ENCODE data around the gene ZNF385C.
"Not testable (repeated sequence)": the region's sequence is repeated elsewhere in the genome, so short reads cannot be mapped to it uniquely, and the experiment has no call there.

ZNF385C gene

DNA sequence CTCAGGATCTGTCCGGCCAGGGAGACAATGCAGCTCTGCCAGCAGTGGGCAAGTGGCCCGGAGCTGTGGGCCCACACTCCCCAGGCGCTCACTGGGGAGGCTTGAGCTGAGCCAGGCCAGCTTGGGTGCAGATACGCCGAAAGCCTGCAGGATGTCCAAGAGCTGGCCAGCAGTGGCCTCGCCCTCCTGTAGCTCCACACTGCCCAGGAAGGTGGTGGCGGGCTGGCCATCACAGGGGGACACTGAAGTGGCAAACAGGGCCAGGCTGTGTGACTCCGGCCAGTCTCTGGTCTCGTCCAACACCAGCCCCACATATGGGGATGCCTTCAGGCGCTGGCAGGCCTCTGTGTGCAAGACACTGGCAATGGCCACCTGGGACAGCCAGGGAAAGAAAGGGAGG lies 57.5 kb downstream of the ZNF385C start:
- Mint-ChIP-seq H3K27ac (no peak overlapping the region), H3K27me3 (peaks cover 15% of the 10 kb centered on the region), H3K4me1 (ENCODE audit: low read depth) (no peaks in the 10 kb centered on the region), H3K9me3 (no peaks in the 10 kb centered on the region), H3K4me3 (no peak overlapping the region), H3K36me3 (ENCODE audit: low read depth) (no peaks in the 10 kb centered on the region)
- DNase-seq: no peak

DNA sequence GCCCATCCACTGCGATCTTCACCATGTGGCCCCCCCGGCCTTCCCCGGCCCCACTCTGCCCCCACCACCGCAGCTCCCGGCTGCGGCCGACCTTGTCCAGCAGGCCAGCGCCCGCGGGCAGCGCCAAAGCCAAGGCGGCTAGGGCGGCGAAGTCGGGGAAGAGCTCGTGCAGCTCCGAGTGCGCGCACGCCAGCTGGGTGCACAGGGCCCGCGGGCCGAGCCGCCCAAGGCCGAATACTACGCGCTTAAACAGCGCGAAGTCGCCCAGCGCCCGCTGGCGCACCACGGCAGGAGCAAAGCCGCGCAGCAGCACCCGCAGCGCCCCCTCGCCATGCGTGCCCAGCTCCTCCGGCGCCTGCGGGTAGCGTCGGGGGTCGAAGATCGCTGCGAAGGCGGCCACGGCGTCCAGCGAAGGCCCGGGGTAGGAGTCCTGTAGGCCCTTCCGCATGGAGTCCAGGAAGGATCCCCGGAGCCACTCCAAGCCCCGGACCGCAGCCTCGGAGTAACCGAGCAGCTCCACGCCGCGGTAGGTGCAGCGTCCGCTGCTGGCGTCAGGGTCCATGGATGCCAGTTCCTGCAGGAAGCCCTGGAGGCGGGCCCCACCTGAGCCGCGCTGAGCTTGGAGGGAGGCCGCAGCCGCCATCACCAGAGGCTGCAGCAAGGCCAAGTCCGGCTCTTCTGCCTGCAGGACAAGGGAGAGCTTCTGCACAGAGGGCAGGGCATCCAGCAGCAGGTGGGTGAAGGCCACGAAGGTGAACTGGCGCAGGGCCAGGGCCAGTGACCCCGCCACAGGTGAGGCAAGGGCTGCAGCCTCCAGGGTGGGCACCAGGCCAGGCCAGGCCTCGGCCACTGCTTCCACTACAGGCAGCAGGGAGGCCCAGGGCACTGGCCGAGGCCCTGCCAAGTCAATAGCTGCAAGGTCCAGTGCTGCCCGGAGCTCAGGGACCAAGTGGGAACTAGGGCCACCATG lies 58.2 kb downstream of the ZNF385C start:
- no peaks in the 10 kb centered on the region for H3K9me3 Mint-ChIP-seq
- DNase-seq: no peak

DNA sequence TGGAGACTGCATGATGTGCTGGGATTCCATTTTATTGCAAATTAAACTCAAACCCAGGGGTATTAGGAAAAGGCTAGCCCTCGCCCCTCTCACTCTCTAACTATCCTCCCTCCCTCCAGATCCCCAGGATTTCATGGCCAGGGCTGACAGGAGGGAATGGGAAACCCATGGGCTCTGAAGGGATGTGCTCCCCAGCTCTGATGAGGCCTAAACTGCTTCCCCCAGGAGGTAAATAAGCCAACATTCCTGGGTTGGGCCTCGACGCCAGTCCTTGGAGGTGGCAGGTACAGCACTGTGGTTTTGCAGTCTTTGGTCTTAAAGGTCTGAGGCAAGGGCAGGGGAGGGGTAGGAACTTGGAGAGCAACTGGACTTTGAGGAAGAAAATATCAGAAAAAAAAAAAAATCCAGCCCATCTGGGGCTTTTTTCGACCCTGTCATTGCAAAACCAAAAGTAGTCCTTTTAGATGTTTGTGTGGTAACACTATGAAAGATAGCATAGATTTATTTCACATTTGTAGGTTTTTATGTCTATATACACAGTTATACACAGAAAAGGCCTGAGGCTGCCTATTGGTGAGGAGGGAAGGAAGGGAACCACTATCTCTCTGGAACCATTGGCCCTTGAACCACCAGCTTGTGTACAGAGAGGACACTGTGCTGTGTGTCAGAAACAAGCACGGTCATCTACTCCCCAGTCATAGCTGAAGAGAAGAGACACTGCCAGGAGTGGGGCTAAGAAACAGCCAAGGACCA lies 59.9 kb downstream of the ZNF385C start:
- no peak for DNase-seq
- Mint-ChIP-seq H3K4me1 (ENCODE audit: low read depth) (peaks cover 7% of the 10 kb centered on the region), H3K27me3 (peaks cover 15% of the 10 kb centered on the region), H3K27ac (no peak overlapping the region), H3K9me3 (no peaks in the 10 kb centered on the region), H3K36me3 (ENCODE audit: low read depth) (no peaks in the 10 kb centered on the region), H3K4me3 (no peak overlapping the region)

More for the DNA sequence above, 58.2 kb downstream of the ZNF385C start:
- no peak overlapping the region for H3K4me3 Mint-ChIP-seq
- peaks cover 15% of the 10 kb centered on the region for H3K27me3 Mint-ChIP-seq
- H3K36me3 Mint-ChIP-seq (ENCODE audit: low read depth): no peaks in the 10 kb centered on the region
- no peaks in the 10 kb centered on the region for H3K4me1 Mint-ChIP-seq (ENCODE audit: low read depth)
- H3K27ac Mint-ChIP-seq: no peak overlapping the region

DNA sequence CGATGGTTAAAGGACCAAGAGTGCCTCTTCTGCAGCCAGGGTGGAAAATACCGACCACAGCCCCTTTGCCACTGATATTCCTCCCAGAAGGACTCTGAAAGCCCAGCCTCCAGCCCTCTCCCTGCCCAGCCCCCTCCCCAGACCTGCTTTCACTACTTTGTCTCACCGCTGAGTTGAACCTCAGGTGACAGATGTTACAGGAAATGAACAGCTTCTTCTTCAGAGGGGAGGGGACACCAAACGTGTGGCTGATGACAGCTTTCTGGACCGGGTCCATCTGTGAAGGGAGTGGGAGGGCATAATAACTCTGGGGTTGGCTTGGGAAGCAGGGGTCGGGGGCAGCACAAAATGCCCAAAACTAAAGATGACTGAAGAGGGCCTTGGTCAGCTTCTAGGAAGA lies 64.2 kb downstream of the ZNF385C start:
- H3K27ac Mint-ChIP-seq: no peak overlapping the region
- no peaks in the 10 kb centered on the region for H3K9me3 Mint-ChIP-seq
- H3K4me1 Mint-ChIP-seq (ENCODE audit: low read depth): peaks cover 7% of the 10 kb centered on the region
- H3K4me3 Mint-ChIP-seq: no peak overlapping the region
- no peaks in the 10 kb centered on the region for H3K36me3 Mint-ChIP-seq (ENCODE audit: low read depth)
- H3K27me3 Mint-ChIP-seq: peaks cover 10% of the 10 kb centered on the region
- DNase-seq: no peak

DNA sequence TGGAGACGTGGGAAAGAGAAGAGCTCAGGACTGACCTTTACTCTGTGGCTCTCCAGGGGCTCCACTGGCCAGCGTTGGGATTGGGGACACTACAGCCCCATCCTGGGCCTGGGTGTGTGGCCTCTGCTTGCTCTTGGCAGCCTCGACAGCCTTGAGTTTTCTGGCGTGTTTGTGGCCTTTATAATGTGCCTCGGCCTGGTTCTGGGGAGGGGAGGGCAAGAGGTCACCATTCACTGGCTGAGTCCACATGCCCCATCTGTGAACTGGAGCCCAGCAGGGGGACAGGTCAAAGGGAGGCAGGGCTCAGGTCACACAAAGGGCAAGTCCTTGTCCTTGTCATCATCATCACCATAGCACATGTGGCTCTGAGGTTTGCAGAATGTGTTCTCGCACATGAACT lies 66.7 kb downstream of the ZNF385C start:
- DNase-seq: no peak
- Mint-ChIP-seq H3K27ac (no peak overlapping the region), H3K27me3 (no peaks in the 10 kb centered on the region), H3K9me3 (no peaks in the 10 kb centered on the region), H3K4me3 (no peak overlapping the region), H3K36me3 (ENCODE audit: low read depth) (no peaks in the 10 kb centered on the region), H3K4me1 (ENCODE audit: low read depth) (peaks cover 7% of the 10 kb centered on the region)

DNA sequence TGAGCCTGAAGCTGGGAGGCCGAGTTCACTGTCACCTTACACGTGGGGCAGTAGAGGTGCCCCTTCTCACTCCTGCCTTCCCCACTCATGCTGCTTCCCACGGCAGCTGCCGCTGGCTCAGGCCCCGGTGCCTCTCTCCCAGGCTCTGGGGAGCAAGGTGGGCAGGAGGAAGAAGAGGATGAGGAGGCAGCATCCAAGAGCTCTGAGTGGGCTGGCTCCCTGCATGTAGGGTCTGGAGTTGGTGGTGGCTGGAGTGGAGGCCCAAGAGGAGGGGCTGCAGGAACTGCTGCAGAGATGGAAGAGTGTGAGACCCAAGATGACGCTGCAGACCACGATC lies 69.5 kb downstream of the ZNF385C start:
- H3K27ac Mint-ChIP-seq: no peak overlapping the region
- peaks cover 13% of the 10 kb centered on the region for H3K4me1 Mint-ChIP-seq (ENCODE audit: low read depth)
- no peaks in the 10 kb centered on the region for H3K9me3 Mint-ChIP-seq
- no peaks in the 10 kb centered on the region for H3K27me3 Mint-ChIP-seq
- H3K36me3 Mint-ChIP-seq (ENCODE audit: low read depth): peaks cover 22% of the 10 kb centered on the region
- no peak overlapping the region for H3K4me3 Mint-ChIP-seq
- no peak for DNase-seq

DNA sequence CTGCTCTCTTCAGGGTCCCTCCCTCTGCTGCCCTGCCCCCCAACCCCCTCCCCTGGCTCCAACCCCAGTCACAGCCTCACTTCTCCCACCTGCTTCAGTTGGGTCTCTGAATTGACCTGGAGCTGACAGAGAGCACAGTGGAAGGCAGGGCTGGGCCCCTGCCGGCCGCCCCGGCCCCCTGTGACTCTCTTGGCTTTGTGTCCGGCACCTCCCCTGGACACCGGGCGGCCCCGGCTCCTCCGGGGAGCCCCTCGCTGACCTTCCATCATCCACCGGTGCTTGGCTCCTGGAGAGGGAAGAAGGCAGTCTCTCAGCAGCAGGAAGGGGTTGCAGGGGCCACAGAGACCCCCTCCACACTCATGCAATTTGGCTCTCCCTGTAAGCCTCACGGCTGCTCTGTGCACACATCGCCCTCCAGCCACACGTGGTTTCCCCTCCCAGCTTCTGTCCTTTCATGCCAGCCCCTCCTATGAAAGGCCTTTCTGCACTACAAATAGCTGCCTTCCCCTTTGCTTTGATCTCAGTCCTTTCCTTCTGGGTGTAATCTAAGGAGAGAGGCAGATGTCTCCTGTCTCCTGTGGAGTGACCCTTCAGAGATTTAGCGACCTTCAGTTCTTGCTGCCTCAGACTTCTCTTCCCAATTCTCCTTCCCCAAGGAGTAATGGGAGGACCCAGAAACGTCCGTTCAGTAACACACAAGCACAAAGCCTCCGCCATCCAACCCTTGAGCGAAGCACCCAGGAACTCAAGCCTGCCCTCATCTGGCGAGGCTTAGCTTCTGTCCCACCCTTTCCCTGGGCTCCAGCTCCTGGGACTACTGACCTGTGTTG lies 70.1 kb downstream of the ZNF385C start:
- no peaks in the 10 kb centered on the region for H3K9me3 Mint-ChIP-seq
- peaks cover 12% of the 10 kb centered on the region for H3K4me1 Mint-ChIP-seq (ENCODE audit: low read depth)
- H3K27ac Mint-ChIP-seq: no peak overlapping the region
- DNase-seq: no peak
- H3K27me3 Mint-ChIP-seq: no peaks in the 10 kb centered on the region
- peaks cover 27% of the 10 kb centered on the region for H3K36me3 Mint-ChIP-seq (ENCODE audit: low read depth)
- no peak overlapping the region for H3K4me3 Mint-ChIP-seq

DNA sequence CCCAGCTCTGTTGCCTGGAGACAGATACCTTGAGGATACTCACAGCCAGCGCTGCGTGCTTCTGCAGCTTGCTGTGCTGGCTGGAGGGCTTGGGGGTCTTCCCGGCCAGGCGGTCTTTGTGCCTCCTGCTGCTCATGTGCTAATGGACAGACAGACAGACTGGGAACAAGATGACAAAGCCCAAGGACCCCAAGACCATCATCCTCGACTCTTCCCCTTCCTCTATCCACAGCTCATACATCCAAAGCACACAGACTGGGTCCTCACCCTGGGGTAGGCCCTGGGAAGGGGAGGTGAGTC lies 70.7 kb downstream of the ZNF385C start:
- DNase-seq: no peak
- Mint-ChIP-seq H3K4me1 (ENCODE audit: low read depth) (peaks cover 12% of the 10 kb centered on the region), H3K9me3 (no peaks in the 10 kb centered on the region), H3K27ac (no peak overlapping the region), H3K4me3 (no peak overlapping the region), H3K36me3 (ENCODE audit: low read depth) (peaks cover 32% of the 10 kb centered on the region), H3K27me3 (no peaks in the 10 kb centered on the region)

DNA sequence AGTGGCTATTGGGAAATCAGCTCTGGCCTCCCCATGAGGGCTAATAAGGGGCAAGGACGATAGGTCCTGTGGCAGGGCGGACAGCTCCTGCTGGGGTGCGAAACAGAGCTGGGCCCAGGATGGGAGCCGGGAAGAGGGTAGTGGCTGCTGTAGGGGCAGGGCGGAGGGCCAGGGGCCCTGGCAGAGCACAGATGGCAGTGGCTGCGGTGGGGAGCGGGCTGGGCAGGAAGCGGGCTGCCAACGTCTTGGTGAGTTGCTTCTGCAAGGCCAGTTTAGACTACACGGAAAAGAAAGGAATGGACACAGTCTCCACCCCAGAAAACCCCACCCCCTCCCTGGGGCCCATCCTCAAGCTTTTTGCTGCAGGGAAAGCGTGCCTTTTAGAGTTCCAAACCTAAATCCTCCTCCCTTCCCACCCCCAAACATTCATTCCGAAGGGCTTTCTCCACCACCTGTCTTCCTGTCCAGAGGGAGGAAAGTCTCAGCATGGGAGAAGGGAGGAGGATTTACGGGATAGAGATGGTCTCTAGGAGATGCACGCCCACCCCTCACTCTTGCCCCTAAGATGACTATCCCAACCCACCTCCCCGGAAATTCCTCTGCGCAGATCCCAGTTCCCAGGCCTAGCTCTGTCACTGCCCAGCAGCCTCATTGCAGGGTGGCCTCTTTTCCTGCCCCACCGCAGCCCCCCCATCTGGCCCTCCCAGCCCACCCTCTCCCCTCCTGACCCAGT lies 71.2 kb downstream of the ZNF385C start:
- H3K4me1 Mint-ChIP-seq (ENCODE audit: low read depth): peaks cover 15% of the 10 kb centered on the region
- no peak for DNase-seq
- peaks cover 37% of the 10 kb centered on the region for H3K36me3 Mint-ChIP-seq (ENCODE audit: low read depth)
- H3K27ac Mint-ChIP-seq: no peak overlapping the region
- H3K4me3 Mint-ChIP-seq: no peak overlapping the region
- no peaks in the 10 kb centered on the region for H3K9me3 Mint-ChIP-seq
- H3K27me3 Mint-ChIP-seq: no peaks in the 10 kb centered on the region

DNA sequence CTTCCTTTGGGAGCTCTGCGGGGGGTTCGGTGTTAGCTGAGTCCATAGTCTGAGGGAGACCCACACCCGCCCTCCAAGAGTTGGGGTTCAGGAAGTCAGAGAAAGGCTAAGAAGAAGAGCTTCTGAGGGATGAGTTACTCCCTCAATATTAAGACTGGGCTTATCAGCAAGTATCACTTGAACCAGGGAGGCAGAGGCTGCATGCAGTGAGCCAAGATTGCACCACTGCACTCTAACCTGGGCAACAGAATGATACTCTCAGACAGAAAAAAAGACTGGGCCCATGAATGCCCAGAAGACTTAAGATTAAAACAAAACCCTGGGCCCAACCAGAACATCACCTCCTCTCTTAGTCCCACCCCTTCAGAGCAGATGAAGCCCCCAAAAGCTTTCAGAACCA lies 72.3 kb downstream of the ZNF385C start:
- peaks cover 22% of the 10 kb centered on the region for H3K4me1 Mint-ChIP-seq (ENCODE audit: low read depth)

DNA sequence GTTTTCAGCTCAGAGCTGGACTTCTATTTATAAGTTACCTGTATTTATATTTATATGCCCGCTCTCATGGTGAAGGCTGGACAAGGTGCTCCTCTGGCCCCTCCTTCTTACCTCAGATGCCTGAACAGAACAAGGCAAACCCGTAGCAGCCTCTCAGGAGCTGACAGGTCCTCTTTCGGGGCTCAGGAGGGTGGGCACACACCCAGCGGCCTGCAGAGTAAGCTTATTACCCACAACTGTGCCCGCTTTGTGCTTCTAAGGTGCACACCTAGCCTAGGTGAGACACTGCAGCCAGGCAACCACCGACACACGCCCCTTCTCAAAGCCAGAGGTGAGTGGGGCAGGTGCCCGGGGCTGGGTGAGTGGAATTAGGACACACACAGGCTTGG lies 73.1 kb downstream of the ZNF385C start:
- no peaks in the 10 kb centered on the region for H3K27me3 Mint-ChIP-seq
- H3K4me1 Mint-ChIP-seq (ENCODE audit: low read depth): peaks cover 27% of the 10 kb centered on the region
- H3K4me3 Mint-ChIP-seq: no peak overlapping the region
- H3K27ac Mint-ChIP-seq: peak overlapping the region; percentile 61
- no peak for DNase-seq
- no peaks in the 10 kb centered on the region for H3K9me3 Mint-ChIP-seq
- peaks cover 52% of the 10 kb centered on the region for H3K36me3 Mint-ChIP-seq (ENCODE audit: low read depth)

More for the DNA sequence above, 72.3 kb downstream of the ZNF385C start:
- DNase-seq: no peak
- Mint-ChIP-seq H3K27ac (peak overlapping the region; percentile 55), H3K9me3 (no peaks in the 10 kb centered on the region), H3K4me3 (no peak overlapping the region), H3K27me3 (no peaks in the 10 kb centered on the region), H3K36me3 (ENCODE audit: low read depth) (peaks cover 46% of the 10 kb centered on the region)

DNA sequence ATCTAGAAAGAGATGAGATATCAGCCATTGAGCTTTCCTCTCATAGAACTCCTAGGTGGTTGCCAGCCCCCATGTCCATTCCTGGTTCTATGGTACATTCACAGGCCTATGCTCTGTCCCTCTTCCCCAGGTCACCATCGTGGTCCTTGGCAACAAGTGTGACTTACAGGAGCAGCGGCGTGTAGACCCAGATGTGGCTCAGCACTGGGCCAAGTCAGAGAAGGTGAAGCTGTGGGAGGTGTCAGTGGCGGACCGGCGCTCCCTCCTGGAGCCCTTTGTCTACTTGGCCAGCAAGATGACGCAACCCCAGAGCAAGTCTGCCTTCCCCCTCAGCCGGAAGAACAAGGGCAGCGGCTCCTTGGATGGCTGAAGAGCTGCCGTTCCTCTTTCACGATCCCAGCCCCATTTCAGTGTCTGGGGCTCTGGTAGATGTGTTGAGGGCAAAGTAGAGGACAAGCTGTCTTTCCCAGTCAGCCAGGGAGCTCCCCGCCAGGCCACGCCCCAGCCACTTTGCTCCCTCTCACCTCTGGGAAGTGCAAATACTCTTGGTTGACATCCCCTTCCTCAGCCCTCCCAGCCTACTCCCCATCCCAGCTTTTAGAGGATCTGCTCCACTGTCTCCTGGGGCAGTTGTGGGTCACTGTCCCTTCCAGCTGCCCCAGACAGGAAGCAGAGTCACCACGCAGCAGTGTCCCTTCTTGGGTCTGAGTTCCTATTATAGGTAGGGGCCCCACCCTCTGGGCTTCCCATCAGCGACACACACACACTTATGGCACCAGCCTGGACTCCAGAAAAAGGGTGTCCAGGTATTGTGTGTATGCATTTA lies 74.5 kb downstream of the ZNF385C start:
- peaks cover 2% of the 10 kb centered on the region for H3K9me3 Mint-ChIP-seq
- H3K4me1 Mint-ChIP-seq (ENCODE audit: low read depth): peaks cover 36% of the 10 kb centered on the region
- H3K27ac Mint-ChIP-seq: peak overlapping the region; percentile 61
- DNase-seq: no peak
- no peaks in the 10 kb centered on the region for H3K27me3 Mint-ChIP-seq
- no peak overlapping the region for H3K4me3 Mint-ChIP-seq
- H3K36me3 Mint-ChIP-seq (ENCODE audit: low read depth): peaks cover 52% of the 10 kb centered on the region

DNA sequence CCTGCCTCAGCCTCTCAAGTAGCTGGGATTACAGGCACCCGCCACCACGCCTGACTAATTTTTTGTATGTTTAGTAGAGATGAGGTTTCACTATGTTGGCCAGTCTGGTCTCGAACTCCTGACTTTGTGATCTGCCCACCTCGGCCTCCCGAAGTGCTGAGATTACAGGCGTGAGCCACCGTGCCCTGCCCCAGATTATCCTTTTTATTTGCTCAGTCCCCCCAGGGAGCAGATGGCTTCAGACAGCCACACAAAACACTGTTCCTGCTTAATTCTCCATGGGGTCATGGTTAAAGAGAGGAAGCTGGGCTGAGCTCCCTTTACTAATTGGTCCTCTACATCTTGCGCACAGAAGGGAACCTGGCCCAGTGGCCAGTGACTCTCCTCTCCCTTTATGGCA lies 77.4 kb downstream of the ZNF385C start:
- H3K4me1 Mint-ChIP-seq (ENCODE audit: low read depth): peaks cover 53% of the 10 kb centered on the region
- H3K36me3 Mint-ChIP-seq (ENCODE audit: low read depth): peaks cover 69% of the 10 kb centered on the region
- H3K27me3 Mint-ChIP-seq, DNase-seq, H3K9me3 Mint-ChIP-seq: not testable (repeated sequence)
- peak overlapping the region; percentile 88 for H3K27ac Mint-ChIP-seq
- peak overlapping the region; percentile 97 for H3K4me3 Mint-ChIP-seq
